Measurements from ENCODE around the gene CA10.

GRCh38 chr17:51745993-51746392, 412.5 kb downstream of the CA10 start:
- TF ChIP-seq CTCF (IDR thresholded peaks at IDR 0.05) = no peak
- TF ChIP-seq POLR2A (IDR thresholded peaks at IDR 0.05; ENCODE audit: low read depth) = no peak
- TF ChIP-seq POLR2AphosphoS5 (IDR thresholded peaks at IDR 0.05) = no peak
